ENCODE data around the gene CPN1.

The CPN1 gene

DNA sequence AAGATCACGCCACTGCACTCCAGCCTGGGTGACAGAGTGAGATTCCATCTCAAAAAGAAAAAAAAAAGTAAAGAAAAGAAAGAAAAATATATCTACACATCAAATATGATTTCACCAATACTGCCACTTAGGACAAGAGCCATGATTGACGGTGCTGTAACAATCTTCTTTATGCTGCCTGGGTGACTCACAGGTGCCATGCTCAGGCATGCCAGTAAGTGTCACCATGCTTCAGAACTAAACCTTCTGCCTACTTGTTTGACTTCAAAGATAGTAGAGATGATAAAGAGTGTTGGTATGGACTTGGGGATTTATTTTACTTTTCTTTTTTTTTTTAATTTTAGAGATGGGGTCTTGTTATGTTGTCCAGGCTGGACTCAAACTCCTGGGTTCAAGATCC lies 38.3 kb downstream of the CPN1 start:
- H3K4me2 ChIP-seq (ENCODE audit: low read length), result no peak overlapping the region
- H3K9me3 ChIP-seq (replicated peaks; ENCODE audit: low read length), result no peaks in the 10 kb centered on the region
- no peak overlapping the region for H3K9ac ChIP-seq (ENCODE audit: low read depth, low read length)
- H3K4me3 ChIP-seq (ENCODE audit: low read length), result no peak overlapping the region
- no peaks in the 10 kb centered on the region for H3K36me3 ChIP-seq (ENCODE audit: insufficient read depth, low read length)
- H3K4me1 ChIP-seq (ENCODE audit: control insufficient read depth, insufficient read depth, low read length), result peaks cover 20% of the 10 kb centered on the region
- no peaks in the 10 kb centered on the region for H3K27me3 ChIP-seq (ENCODE audit: control insufficient read depth, insufficient read depth, low read length)

DNA sequence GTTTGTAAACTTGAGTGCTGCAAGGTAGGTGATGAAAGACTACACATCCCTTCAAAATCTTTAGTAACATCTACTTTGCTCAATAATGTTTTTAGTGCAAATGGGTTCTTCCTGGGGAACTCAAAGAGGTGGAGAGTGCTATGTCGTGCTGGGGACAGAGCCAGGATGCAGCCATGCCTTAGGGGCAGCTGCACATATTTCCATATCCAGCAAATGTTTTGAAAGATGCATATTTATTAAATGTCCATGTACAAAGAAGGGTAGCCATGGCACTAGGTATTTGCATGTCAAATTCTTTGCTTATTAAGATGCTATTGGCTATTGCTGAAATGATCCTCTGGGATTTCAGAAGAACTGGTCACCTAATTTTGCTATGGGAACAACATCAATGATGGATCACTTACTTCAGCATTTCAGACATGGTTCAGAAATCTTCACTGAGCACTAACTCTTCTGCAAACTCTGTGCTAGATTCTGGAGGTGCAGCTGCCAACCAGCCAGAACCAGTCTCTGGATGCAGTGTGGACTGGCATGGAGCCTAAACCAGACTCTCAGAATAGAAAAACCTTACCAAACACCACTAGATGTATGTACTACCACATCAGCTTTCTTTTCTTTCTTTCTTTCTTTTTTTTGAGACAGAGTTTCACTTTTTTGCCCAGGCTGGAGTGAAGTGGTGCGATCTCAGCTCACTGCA lies 40.2 kb downstream of the CPN1 start:
- no peak overlapping the region for H3K4me3 ChIP-seq (ENCODE audit: low read length)
- no peaks in the 10 kb centered on the region for H3K9me3 ChIP-seq (replicated peaks; ENCODE audit: low read length)
- no peaks in the 10 kb centered on the region for H3K27me3 ChIP-seq (ENCODE audit: control insufficient read depth, insufficient read depth, low read length)

DNA sequence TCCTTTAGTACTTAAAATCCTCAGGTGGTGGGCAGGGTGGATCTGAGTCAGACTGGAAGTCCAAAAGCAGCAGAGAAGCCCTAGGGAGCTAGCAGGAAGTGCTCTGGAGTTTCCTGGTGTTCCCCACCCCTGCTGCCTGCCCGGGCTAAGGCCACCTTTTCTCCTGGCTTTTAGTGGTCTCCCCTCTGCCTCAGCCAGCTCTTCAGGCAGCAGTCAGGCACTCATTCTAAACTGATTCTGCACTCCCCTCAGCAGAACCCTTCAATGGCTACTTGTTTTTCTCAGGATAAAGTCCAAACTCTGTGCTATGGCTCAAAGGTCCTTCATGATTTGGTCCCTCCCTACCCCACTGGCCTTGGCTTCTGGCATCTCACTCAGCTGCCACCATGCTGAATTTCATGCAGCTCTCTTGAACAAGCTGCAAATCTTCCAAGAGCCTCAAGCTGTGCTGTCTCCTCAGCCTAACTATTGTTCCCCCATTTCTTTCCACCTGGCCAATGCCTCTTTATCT lies 43.1 kb downstream of the CPN1 start:
- H3K27me3 ChIP-seq (ENCODE audit: control insufficient read depth, insufficient read depth, low read length), result no peaks in the 10 kb centered on the region
- no peak overlapping the region for H3K9ac ChIP-seq (ENCODE audit: low read depth, low read length)
- no peaks in the 10 kb centered on the region for H3K9me3 ChIP-seq (replicated peaks; ENCODE audit: low read length)
- H3K4me3 ChIP-seq (ENCODE audit: low read length), result no peak overlapping the region
- no peak overlapping the region for H3K4me2 ChIP-seq (ENCODE audit: low read length)
- no peaks in the 10 kb centered on the region for H3K36me3 ChIP-seq (ENCODE audit: insufficient read depth, low read length)
- peaks cover 9% of the 10 kb centered on the region for H3K4me1 ChIP-seq (ENCODE audit: control insufficient read depth, insufficient read depth, low read length)

More for the DNA sequence above, 40.2 kb downstream of the CPN1 start:
- Histone ChIP-seq H3K4me2 (ENCODE audit: low read length) (no peak overlapping the region), H3K4me1 (ENCODE audit: control insufficient read depth, insufficient read depth, low read length) (peaks cover 23% of the 10 kb centered on the region), H3K9ac (ENCODE audit: low read depth, low read length) (no peak overlapping the region), H3K36me3 (ENCODE audit: insufficient read depth, low read length) (no peaks in the 10 kb centered on the region)

DNA sequence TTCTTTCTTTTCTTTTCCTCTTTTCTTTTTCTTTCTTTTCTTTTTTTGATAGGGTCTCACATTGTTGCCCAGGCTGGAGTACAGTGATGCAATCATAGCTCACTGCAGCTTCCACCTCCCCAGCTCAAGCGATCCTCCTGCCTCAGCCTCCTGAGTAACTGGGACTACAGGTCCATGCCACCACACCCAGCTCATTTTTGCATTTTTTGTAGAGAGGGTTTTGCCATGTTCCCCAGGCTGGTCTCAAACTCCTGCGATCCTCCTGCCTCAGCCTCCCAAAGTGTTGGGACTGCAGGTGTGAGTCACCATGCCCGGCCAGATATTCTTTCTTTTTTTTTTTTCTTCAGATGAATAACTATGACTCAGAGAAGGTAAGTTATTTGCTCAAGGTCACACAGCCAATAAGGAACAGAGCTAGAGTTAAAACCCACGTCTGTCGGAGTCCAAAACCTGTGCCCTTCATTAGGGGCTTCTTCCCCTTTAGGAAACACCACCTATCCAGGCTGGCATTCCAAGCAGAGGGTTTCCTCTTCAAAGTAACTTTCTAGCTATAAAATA lies 43.8 kb downstream of the CPN1 start:
- Histone ChIP-seq H3K36me3 (ENCODE audit: insufficient read depth, low read length) (no peaks in the 10 kb centered on the region), H3K9ac (ENCODE audit: low read depth, low read length) (no peak overlapping the region), H3K4me3 (ENCODE audit: low read length) (no peak overlapping the region), H3K4me1 (ENCODE audit: control insufficient read depth, insufficient read depth, low read length) (peaks cover 5% of the 10 kb centered on the region), H3K4me2 (ENCODE audit: low read length) (no peak overlapping the region), H3K9me3 (replicated peaks; ENCODE audit: low read length) (no peaks in the 10 kb centered on the region), H3K27me3 (ENCODE audit: control insufficient read depth, insufficient read depth, low read length) (no peaks in the 10 kb centered on the region)

DNA sequence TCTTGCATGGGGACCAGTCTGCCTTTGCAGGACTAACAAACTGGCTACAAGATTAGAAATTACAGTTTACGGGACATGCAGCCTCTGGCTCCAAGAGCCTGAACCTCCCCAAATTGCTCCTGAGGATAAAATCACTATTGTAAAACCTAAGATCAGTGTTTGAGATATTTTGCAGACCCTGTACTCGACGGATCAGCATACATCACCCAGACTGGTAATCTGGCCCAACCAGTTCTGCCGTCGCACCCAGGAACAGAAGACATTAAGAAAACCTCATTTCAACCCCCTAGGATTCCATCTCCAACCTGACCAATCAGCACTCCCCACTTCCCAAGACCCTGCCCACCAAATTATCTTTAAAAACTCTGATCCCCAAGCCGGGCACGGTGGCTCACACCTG lies 44.8 kb downstream of the CPN1 start:
- no peak overlapping the region for H3K9ac ChIP-seq (ENCODE audit: low read depth, low read length)
- no peaks in the 10 kb centered on the region for H3K27me3 ChIP-seq (ENCODE audit: control insufficient read depth, insufficient read depth, low read length)
- peaks cover 5% of the 10 kb centered on the region for H3K4me1 ChIP-seq (ENCODE audit: control insufficient read depth, insufficient read depth, low read length)
- H3K36me3 ChIP-seq (ENCODE audit: insufficient read depth, low read length), result no peaks in the 10 kb centered on the region
- no peaks in the 10 kb centered on the region for H3K9me3 ChIP-seq (replicated peaks; ENCODE audit: low read length)
- H3K4me2 ChIP-seq (ENCODE audit: low read length), result no peak overlapping the region
- H3K4me3 ChIP-seq (ENCODE audit: low read length), result no peak overlapping the region

DNA sequence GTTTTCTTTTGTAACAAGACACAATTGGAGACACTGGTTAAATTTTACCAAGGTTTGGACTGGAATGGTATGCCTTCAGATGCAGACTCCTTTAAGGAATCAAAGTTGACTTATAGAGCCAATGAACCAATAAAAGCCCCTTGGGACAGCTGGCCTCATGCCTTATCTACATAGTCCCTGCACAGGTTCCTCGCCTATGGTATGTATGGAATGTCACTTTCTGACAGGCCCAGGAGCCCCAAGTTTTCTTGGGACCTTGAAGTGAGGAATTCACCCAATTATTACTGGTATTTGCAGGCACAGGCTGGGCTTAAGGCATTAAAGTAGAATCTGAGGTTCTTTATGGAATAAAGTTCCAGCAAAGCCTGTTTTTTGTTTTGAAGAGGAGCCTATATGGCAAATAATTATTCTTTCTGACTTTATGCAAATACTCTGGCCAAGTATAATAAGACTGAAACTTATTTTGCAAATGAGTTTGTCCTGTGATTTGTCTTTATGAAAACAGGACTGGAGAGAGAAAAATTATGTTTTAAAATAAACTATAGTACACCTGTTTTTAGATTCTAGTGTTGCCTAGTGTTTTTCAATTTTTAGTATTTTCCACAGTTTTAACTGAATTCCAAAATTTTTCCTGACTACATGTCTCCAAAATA lies 47.8 kb downstream of the CPN1 start:
- no peak overlapping the region for H3K4me3 ChIP-seq (ENCODE audit: low read length)
- peaks cover 5% of the 10 kb centered on the region for H3K4me1 ChIP-seq (ENCODE audit: control insufficient read depth, insufficient read depth, low read length)
- no peaks in the 10 kb centered on the region for H3K9me3 ChIP-seq (replicated peaks; ENCODE audit: low read length)
- no peak overlapping the region for H3K4me2 ChIP-seq (ENCODE audit: low read length)
- H3K36me3 ChIP-seq (ENCODE audit: insufficient read depth, low read length), result no peaks in the 10 kb centered on the region
- H3K9ac ChIP-seq (ENCODE audit: low read depth, low read length), result no peak overlapping the region
- H3K27me3 ChIP-seq (ENCODE audit: control insufficient read depth, insufficient read depth, low read length), result no peaks in the 10 kb centered on the region

DNA sequence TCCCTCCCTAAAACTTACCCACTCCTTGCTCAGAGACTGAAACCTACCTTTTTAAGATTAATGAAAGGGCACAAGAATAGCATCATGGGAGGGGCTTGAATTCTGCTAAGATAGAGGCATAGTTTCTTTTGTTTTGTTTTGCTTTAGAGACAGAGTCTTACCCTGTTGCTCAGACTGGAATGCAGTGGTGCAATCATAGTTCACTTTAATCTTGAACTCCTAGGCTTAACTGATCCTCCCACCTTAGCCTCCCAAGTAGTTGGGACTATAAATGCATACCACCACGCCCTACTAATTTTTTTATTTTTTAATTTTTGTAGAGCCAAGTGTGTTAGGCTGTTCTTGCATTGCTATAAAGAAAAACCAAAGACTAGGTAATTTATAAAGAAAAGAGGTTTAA lies 54.3 kb downstream of the CPN1 start:
- Histone ChIP-seq H3K4me2 (ENCODE audit: low read length) (no peak overlapping the region), H3K9me3 (replicated peaks; ENCODE audit: low read length) (no peaks in the 10 kb centered on the region), H3K27me3 (ENCODE audit: control insufficient read depth, insufficient read depth, low read length) (no peaks in the 10 kb centered on the region), H3K36me3 (ENCODE audit: insufficient read depth, low read length) (no peaks in the 10 kb centered on the region), H3K4me1 (ENCODE audit: control insufficient read depth, insufficient read depth, low read length) (no peaks in the 10 kb centered on the region), H3K4me3 (ENCODE audit: low read length) (no peak overlapping the region), H3K9ac (ENCODE audit: low read depth, low read length) (no peak overlapping the region)

DNA sequence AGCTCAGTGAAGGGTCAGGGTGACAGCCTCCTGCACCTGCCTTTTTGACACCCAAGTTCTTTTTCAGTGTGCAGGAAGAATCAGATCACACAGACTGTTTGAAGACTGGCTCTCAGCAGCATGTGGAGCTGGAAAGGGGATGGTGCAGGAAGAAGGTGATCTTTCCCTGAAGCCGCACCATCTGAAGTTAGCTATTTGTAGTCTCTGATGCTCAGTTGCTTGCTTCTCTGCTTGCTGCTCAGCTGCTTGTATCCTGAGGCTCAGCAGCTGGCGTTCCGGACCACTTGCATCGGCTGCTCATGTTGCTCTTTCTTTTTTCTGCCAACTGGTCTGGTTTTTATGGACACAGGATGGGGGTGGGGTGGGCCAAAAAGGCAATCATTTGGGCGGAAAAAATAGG lies 56.1 kb downstream of the CPN1 start:
- Histone ChIP-seq H3K4me2 (ENCODE audit: low read length) (peak overlapping the region; percentile 7), H3K4me3 (ENCODE audit: low read length) (no peak overlapping the region), H3K27me3 (ENCODE audit: control insufficient read depth, insufficient read depth, low read length) (no peaks in the 10 kb centered on the region), H3K9me3 (replicated peaks; ENCODE audit: low read length) (no peaks in the 10 kb centered on the region), H3K9ac (ENCODE audit: low read depth, low read length) (no peak overlapping the region), H3K4me1 (ENCODE audit: control insufficient read depth, insufficient read depth, low read length) (no peaks in the 10 kb centered on the region), H3K36me3 (ENCODE audit: insufficient read depth, low read length) (no peaks in the 10 kb centered on the region)

DNA sequence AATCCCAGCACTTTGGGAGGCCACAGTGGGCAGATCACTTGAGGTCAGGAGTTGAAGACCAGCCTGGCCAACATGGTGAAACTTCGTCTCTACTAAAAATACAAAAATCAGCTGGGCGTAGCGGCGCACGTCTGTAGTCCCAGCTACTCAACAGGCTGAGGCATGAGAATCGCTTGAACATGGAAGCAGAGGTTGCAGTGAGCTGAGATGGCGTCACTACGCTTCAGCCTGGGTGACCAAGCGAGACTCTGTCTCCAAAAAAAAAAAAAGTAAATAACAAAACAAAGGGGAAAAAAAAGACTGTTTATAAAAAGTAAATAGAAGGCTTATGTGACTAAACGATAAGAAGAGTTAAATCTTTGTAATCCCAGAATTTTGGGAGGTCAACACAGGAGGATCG lies 56.9 kb downstream of the CPN1 start:
- Histone ChIP-seq H3K36me3 (ENCODE audit: insufficient read depth, low read length) (no peaks in the 10 kb centered on the region), H3K4me3 (ENCODE audit: low read length) (no peak overlapping the region), H3K9me3 (replicated peaks; ENCODE audit: low read length) (no peaks in the 10 kb centered on the region), H3K9ac (ENCODE audit: low read depth, low read length) (no peak overlapping the region), H3K27me3 (ENCODE audit: control insufficient read depth, insufficient read depth, low read length) (no peaks in the 10 kb centered on the region), H3K4me2 (ENCODE audit: low read length) (no peak overlapping the region), H3K4me1 (ENCODE audit: control insufficient read depth, insufficient read depth, low read length) (no peaks in the 10 kb centered on the region)

DNA sequence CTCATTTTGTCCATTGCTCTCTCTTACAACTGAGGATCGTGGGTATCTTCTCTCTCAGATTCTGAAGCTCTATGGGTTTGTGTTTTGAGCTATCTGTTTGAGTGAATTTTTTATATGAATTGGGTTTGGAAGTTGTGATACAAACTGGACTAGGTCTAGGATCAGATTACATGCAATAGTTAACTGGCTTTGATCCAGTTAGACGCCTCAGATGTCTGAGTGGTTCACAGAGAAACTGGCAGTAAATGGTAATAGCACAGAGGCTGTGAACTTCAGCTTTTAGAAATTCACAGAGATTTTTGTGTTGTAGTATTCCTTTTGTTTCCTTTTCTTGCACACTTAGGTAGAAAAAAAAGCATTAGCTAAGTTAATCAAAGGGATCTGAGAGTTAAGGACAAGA lies 59.3 kb downstream of the CPN1 start:
- no peaks in the 10 kb centered on the region for H3K36me3 ChIP-seq (ENCODE audit: insufficient read depth, low read length)
- H3K9ac ChIP-seq (ENCODE audit: low read depth, low read length), result no peak overlapping the region
- no peak overlapping the region for H3K4me3 ChIP-seq (ENCODE audit: low read length)
- H3K4me2 ChIP-seq (ENCODE audit: low read length), result no peak overlapping the region
- H3K9me3 ChIP-seq (replicated peaks; ENCODE audit: low read length), result no peaks in the 10 kb centered on the region
- no peaks in the 10 kb centered on the region for H3K4me1 ChIP-seq (ENCODE audit: control insufficient read depth, insufficient read depth, low read length)
- H3K27me3 ChIP-seq (ENCODE audit: control insufficient read depth, insufficient read depth, low read length), result peaks cover 3% of the 10 kb centered on the region

DNA sequence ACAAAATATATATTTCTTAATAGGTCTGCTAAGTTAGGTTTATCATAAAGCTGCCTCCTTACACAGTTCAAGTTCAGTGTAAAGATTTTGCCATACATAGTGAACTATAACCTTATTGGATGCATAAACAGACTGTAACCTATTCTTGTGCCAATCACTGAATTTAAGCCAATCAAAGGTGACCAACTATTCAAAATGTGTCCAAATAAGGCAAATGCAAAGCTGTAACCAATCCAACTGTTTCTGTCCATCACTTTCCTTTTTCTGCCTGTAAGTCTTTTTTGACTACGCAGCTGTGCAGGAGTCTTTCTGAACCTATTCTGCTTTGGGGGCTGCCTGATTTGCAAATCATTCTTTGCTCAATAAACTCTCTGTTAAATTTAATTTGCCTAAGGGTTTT lies 60.3 kb downstream of the CPN1 start:
- peaks cover 3% of the 10 kb centered on the region for H3K27me3 ChIP-seq (ENCODE audit: control insufficient read depth, insufficient read depth, low read length)
- H3K9ac ChIP-seq (ENCODE audit: low read depth, low read length), result no peak overlapping the region
- no peaks in the 10 kb centered on the region for H3K9me3 ChIP-seq (replicated peaks; ENCODE audit: low read length)
- no peak overlapping the region for H3K4me3 ChIP-seq (ENCODE audit: low read length)
- H3K4me1 ChIP-seq (ENCODE audit: control insufficient read depth, insufficient read depth, low read length), result no peaks in the 10 kb centered on the region
- H3K4me2 ChIP-seq (ENCODE audit: low read length), result no peak overlapping the region
- H3K36me3 ChIP-seq (ENCODE audit: insufficient read depth, low read length), result no peaks in the 10 kb centered on the region

DNA sequence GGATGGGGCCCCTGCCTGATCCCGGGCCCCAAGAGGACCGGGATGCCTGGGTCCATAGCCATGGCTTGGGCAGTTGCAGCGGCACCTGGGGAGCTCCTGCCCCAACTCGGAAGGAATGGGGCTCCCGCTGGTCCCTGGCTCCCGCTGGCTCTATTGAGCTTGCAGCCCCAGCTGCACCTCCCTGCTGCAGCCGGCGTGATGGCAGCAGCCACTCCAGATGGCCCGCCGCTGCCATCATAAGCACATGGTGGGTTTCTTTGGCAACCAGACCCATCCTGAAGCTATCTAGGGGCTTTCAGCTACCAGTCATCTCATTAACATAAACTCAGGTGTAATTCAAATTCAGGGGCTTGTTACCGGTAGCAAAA lies 60.8 kb downstream of the CPN1 start:
- no peaks in the 10 kb centered on the region for H3K36me3 ChIP-seq (ENCODE audit: insufficient read depth, low read length)
- no peak overlapping the region for H3K4me2 ChIP-seq (ENCODE audit: low read length)
- H3K4me1 ChIP-seq (ENCODE audit: control insufficient read depth, insufficient read depth, low read length), result no peaks in the 10 kb centered on the region
- peaks cover 3% of the 10 kb centered on the region for H3K27me3 ChIP-seq (ENCODE audit: control insufficient read depth, insufficient read depth, low read length)
- H3K4me3 ChIP-seq (ENCODE audit: low read length), result no peak overlapping the region
- no peaks in the 10 kb centered on the region for H3K9me3 ChIP-seq (replicated peaks; ENCODE audit: low read length)
- no peak overlapping the region for H3K9ac ChIP-seq (ENCODE audit: low read depth, low read length)
